ENCODE results near the gene CLCN6. TPM values are rescaled to one million over a fixed set of nuclear protein-coding genes. Genes with fewer than 3 reads are reported as not detected.

The CLCN6 gene
- total RNA-seq, 1 experiment from 2014 or later: 13.7 TPM

GRCh38 chr1:11856698-11857097 is 50.7 kb downstream of the CLCN6 start:
- Histone ChIP-seq H3K4me2 (ENCODE audit: low read length) (no peak overlapping the region), H3K4me1 (ENCODE audit: control insufficient read depth in 1 of 2, insufficient read depth in 2 of 2, low read length in 2 of 2) (no peaks in the 10 kb centered on the region), H3K9me2 (ENCODE audit: insufficient read depth) (no peaks in the 10 kb centered on the region), H3K9me3 (ENCODE audit: control insufficient read depth in 1 of 2, insufficient read depth in 1 of 2, low read depth in 1 of 2, low read length in 2 of 2) (no peaks in the 10 kb centered on the region), H3K36me3 (ENCODE audit: control insufficient read depth in 1 of 2, insufficient read depth in 2 of 2, low read length in 2 of 2) (no peaks in the 10 kb centered on the region), H3K4me3 (replicated peaks in 1 of 2; ENCODE audit: low read depth in 1 of 2, low read length in 2 of 2) (no peak overlapping the region), H4K20me1 (ENCODE audit: insufficient read depth) (no peaks in the 10 kb centered on the region), H3K9ac (ENCODE audit: low read length) (no peak overlapping the region), H2AFZ (ENCODE audit: low read depth, low read length, poor library complexity, severe bottlenecking) (no peak overlapping the region), H3K79me2 (ENCODE audit: insufficient read depth, low read length) (no peaks in the 10 kb centered on the region), H3K27ac (ENCODE audit: low read depth, low read length) (no peak overlapping the region), H3K27me3 (ENCODE audit: insufficient read depth, low read length) (peaks cover 48% of the 10 kb centered on the region)
- ATAC-seq: no peak
- CTCF ChIA-PET: no interaction called here
- DNase-seq (ENCODE audit: low read depth, low spot score): no peak
- no peak for TF ChIP-seq ZFX (IDR thresholded peaks at IDR 0.05)
- no peak for TF ChIP-seq POLR2A (IDR thresholded peaks at IDR 0.05; ENCODE audit: borderline replicate concordance, extremely low read depth, insufficient read depth, insufficient read length)
- TF ChIP-seq CEBPB (IDR thresholded peaks at IDR 0.05; ENCODE audit: low read depth): no peak
- no peak for TF ChIP-seq REST (IDR thresholded peaks at IDR 0.05; ENCODE audit: low read depth)
- no peak for TF ChIP-seq ZNF274 (IDR thresholded peaks at IDR 0.05; ENCODE audit: low read depth, low read length)
- TF ChIP-seq SP1 (IDR thresholded peaks at IDR 0.05; ENCODE audit: low read depth): no peak
- no peak for TF ChIP-seq EZH2phosphoT487 (IDR thresholded peaks at IDR 0.05; ENCODE audit: borderline replicate concordance)
- TF ChIP-seq SIN3A (IDR thresholded peaks at IDR 0.05; ENCODE audit: low read depth): no peak
- no TSS peak for BruUV-seq (replicated peaks)
- POLR2A ChIA-PET: no interaction called here
- RAD21 ChIA-PET (ENCODE audit: low non-redundant PET in 1 of 2, low total read pairs in 2 of 2, uncharacterized antibody in 2 of 2, unreplicated experiment in 2 of 2): no interaction called here
- intact Hi-C loops (cut with micrococcal nuclease): no loop called here

All from HCT116 (cell line).